Activated CD8-positive, alpha-beta T cell treated with anti-CD3 and anti-CD28 coated beads for 36 hours (primary cell): ENCODE data around the gene ACACA. TPM values are rescaled to one million over a fixed set of nuclear protein-coding genes. Genes with fewer than 3 reads are reported as not detected.

Source experiments
- ATAC-seq: fragments of 200-7000 bp; cut with Tn5 transposase; one replicate; pipeline ENCODE4 v1.10.0; 2021; ENCODE audit warnings: mild to moderate bottlenecking, moderate library complexity
- CTCF ChIA-PET: fragments of 350-600 bp; sonication (Branson Sonifier 250); formaldehyde crosslinking; loops from one replicate; lab custom pipeline; 2021; ENCODE audit warnings: antibody characterized with exemption; lab: Charles Lee
- POLR2A ChIA-PET: fragments of 350-600 bp; sonication (Branson Sonifier 250); formaldehyde crosslinking; loops from one replicate; lab custom pipeline; 2021; ENCODE audit warnings: antibody characterized with exemption; lab: Charles Lee
- DNase-seq: peaks from one replicate; pipeline ENCODE4 v3.0.0-alpha.2; 2020
- H3K27ac Mint-ChIP-seq: one replicate; pipeline ENCODE4 v1.8.0; 2021; ENCODE audit warnings: mild to moderate bottlenecking, mixed read lengths
- H3K27me3 Mint-ChIP-seq: one replicate; pipeline ENCODE4 v1.8.0; 2021; ENCODE audit warnings: mixed read lengths
- H3K36me3 Mint-ChIP-seq: one replicate; pipeline ENCODE4 v1.8.0; 2021; ENCODE audit warnings: low read depth, mixed read lengths
- H3K4me1 Mint-ChIP-seq: one replicate; pipeline ENCODE4 v1.8.0; 2021; ENCODE audit warnings: low read depth, mixed read lengths
- H3K4me3 Mint-ChIP-seq: one replicate; pipeline ENCODE4 v1.8.0; 2021; ENCODE audit warnings: mild to moderate bottlenecking, moderate library complexity, mixed read lengths
- H3K9me3 Mint-ChIP-seq: one replicate; pipeline ENCODE4 v1.8.0; 2021; ENCODE audit warnings: mixed read lengths
- CTCF ChIP-seq: fragments of 200-600 bp; IDR thresholded peaks from one replicate; pipeline ENCODE4 v1.8.0; 2022; ENCODE audit warnings: antibody characterized with exemption, mild to moderate bottlenecking
- intact Hi-C: fragments of 100-400 bp; cut with micrococcal nuclease; formaldehyde crosslinking; loops from one replicate; pipeline ENCODE4 v1.10.0; 2022
- total RNA-seq, 2 experiments: library from RNA; stranded (reverse); gene quantifications; one replicate each; pipeline ENCODE4 v1.2.3, GENCODE V29; 2021

ACACA gene
- total RNA-seq, 2 experiments from 2014 or later: 66.0 to 68.2 TPM

- Mint-ChIP-seq H3K27me3 (no peaks in the 10 kb centered on the region), H3K27ac (no peak overlapping the region), H3K4me1 (no peaks in the 10 kb centered on the region), H3K4me3 (no peak overlapping the region), H3K36me3 (peaks cover 54% of the 10 kb centered on the region), H3K9me3 (no peaks in the 10 kb centered on the region)
- ChIA-PET CTCF (interaction anchor here (0.6 kb wide), 1 partner anchor 29 kb away, joined by 3 read pairs; no protein-coding TSS in a partner anchor), POLR2A (no interaction called here)
- TF ChIP-seq CTCF: no peak
- intact Hi-C loops: no loop called here
- ATAC-seq: no peak
- DNase-seq: no peak
Observed at GRCh38 chr17:37123941-37124820, 282.5 kb downstream of the ACACA start.

- no peaks in the 10 kb centered on the region for H3K9me3 Mint-ChIP-seq
- no peak for ATAC-seq
- H3K36me3 Mint-ChIP-seq: peaks cover 52% of the 10 kb centered on the region
- no peak for DNase-seq
- H3K27ac Mint-ChIP-seq: no peak overlapping the region
- no peak overlapping the region for H3K4me3 Mint-ChIP-seq
- ChIA-PET CTCF (no interaction called here), POLR2A (interaction anchor here (0.6 kb wide), 1 partner anchor 646 kb away, joined by 3 read pairs; no protein-coding TSS in a partner anchor)
- H3K27me3 Mint-ChIP-seq: no peaks in the 10 kb centered on the region
- intact Hi-C loops: no loop called here
- no peak for TF ChIP-seq CTCF
- H3K4me1 Mint-ChIP-seq: no peaks in the 10 kb centered on the region
Observed at GRCh38 chr17:37123386-37123785, 283.2 kb downstream of the ACACA start.

GRCh38 chr17:37121616-37122015 lies 285.0 kb downstream of the ACACA start:
- no peak for DNase-seq
- Mint-ChIP-seq H3K27me3 (no peaks in the 10 kb centered on the region), H3K27ac (no peak overlapping the region), H3K4me1 (no peaks in the 10 kb centered on the region), H3K36me3 (peaks cover 43% of the 10 kb centered on the region), H3K9me3 (no peaks in the 10 kb centered on the region), H3K4me3 (no peak overlapping the region)
- ATAC-seq: no peak
- TF ChIP-seq CTCF: no peak
- ChIA-PET CTCF (no interaction called here), POLR2A (no interaction called here)
- intact Hi-C loops: no loop called here

GRCh38 chr17:37118366-37119137 lies 288.1 kb downstream of the ACACA start:
- intact Hi-C loops: no loop called here
- Mint-ChIP-seq H3K27ac (no peak overlapping the region), H3K4me3 (no peak overlapping the region), H3K27me3 (no peaks in the 10 kb centered on the region), H3K36me3 (peaks cover 26% of the 10 kb centered on the region), H3K4me1 (no peaks in the 10 kb centered on the region), H3K9me3 (no peaks in the 10 kb centered on the region)
- ChIA-PET CTCF (no interaction called here), POLR2A (interaction anchor here (0.8 kb wide), 1 partner anchor 27 kb away, joined by 3 read pairs; no protein-coding TSS in a partner anchor)
- no peak for TF ChIP-seq CTCF
- ATAC-seq: no peak
- DNase-seq: no peak
